Stimulated activated CD4-positive, alpha-beta T cell treated with anti-CD3 and anti-CD28 coated beads, TNF-alpha, amount 100 ng/mL, for 24 hours (primary cell): ENCODE measurements around the gene FAM3D.
"Not testable (repeated sequence)": the region's sequence is repeated elsewhere in the genome, so short reads cannot be mapped to it uniquely, and the experiment has no call there.

Source experiments
- DNase-seq, 3 experiments: peaks; one replicate each; pipeline ENCODE4 v3.0.0-alpha.2; 2020; ENCODE audit warnings: low read depth in 3 of 3

Gene FAM3D, protein sequence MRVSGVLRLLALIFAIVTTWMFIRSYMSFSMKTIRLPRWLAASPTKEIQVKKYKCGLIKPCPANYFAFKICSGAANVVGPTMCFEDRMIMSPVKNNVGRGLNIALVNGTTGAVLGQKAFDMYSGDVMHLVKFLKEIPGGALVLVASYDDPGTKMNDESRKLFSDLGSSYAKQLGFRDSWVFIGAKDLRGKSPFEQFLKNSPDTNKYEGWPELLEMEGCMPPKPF

GRCh38 chr3:58666683-58667082 lies at the start of gene FAM3D:
FAM3D (minus strand) TSS chr3:58666774; CDS start chr3:58655563, 11,211 bp downstream.
- DNase-seq: no peak

DNA sequence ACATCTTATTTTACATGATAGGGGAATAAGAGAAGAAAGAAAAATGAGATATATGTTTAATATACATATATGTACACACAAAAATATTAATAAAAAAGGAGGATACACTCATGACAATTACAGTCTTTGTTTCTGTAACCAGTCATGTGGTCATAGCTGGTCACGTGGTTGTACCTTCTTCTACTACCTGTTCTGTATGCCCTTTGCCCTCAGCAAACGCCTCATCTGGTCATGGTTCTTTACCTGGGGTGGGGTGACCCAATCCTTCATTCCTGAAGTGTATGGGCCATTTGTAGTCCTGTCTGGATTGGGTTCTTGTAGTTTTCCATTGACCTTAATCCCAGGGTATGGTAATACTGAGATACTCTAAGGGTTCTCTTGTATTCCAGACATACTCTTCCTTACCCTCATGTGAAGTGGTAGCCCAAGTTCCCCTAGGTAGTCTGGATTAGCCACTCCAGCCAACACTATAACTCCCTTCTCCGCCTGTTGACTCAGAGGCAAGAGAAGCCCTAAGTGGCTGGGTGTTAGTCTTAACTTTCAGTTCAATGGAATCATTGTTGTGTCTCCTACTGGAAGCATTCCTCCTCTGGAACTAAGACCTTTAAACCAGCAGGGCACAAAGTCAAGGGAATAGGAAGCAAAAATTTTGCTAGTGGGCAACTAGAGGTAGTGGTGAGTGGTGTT lies 47.3 kb upstream of the FAM3D start:
- DNase-seq: no peak

GRCh38 chr3:58711871-58712270 lies 45.3 kb upstream of the FAM3D start:
- no peak for DNase-seq

DNA sequence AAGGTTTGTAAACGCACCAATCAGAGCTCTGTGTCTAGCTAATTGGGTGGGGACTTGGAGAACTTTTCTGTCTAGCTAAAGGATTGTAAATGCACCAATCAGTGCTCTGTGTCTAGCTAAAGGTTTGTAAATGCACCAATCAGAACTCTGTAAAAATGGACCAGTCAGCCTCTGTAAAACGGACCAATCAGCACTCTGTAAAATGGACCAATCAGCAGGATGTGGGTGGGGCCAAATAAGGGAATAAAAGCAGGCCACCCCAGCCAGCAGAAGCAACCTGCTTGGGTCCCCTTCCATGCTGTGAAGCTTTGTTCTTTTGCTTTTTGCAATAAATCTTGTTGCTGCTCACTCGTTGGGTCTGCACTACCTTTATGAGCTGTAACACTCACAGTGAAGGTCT lies 42.4 kb upstream of the FAM3D start:
- not testable (repeated sequence) for DNase-seq

DNA sequence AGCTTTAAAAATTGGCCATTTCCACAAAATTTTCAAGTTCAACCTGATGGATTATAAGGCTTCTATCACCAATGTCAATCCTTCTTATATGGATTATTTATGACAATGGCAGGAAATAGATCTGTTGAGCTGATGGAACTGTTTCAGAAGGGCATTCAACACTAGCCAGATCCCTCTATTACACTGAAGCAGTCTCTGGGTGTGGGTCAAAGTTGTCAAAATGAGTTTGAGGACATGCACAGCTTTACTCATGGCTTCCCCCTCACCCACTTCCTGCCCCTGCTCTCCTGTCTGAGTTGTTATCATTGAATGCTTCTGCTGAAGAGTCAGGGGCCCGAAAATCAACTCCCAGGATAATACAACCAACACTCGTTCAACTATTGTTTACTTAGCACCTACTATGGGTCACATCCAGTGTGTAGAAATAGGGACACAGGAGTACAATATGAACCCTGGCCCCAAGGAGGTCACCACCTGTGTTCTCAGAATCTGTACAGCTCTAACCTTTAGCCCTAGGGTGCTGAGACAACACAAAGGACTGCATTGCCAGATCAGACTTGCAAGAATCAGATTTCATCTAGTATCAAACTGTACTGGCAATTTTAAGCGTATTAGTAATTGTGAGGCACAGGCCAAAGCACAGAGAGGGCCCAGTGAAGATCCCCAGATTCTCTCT lies 41.7 kb upstream of the FAM3D start:
- DNase-seq: no peak

DNA sequence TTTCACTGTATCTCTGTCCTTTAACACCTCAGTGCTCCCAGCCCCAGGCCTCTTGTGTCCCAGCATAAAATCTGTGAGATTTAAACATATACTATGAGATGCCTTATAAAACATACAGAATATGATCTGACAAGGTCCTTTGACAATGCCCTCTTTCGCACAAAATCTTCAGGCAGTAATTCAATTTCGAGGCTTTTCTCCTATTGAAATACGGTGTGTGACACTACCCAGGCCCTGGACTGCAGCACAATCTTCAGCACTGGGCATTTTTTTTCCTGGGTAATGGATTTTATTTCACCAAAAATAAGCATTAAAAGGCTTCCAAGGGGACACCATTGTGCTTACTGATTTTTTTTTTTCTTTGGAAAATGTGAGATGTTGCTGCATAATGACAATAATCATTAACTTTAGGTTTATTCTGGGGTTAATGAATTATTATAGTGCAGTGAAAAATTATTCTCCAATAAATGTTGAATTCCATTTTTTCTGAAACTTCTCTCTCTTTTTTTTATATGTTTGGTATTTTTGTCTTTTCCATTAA lies 40.9 kb upstream of the FAM3D start:
- DNase-seq: no peak

DNA sequence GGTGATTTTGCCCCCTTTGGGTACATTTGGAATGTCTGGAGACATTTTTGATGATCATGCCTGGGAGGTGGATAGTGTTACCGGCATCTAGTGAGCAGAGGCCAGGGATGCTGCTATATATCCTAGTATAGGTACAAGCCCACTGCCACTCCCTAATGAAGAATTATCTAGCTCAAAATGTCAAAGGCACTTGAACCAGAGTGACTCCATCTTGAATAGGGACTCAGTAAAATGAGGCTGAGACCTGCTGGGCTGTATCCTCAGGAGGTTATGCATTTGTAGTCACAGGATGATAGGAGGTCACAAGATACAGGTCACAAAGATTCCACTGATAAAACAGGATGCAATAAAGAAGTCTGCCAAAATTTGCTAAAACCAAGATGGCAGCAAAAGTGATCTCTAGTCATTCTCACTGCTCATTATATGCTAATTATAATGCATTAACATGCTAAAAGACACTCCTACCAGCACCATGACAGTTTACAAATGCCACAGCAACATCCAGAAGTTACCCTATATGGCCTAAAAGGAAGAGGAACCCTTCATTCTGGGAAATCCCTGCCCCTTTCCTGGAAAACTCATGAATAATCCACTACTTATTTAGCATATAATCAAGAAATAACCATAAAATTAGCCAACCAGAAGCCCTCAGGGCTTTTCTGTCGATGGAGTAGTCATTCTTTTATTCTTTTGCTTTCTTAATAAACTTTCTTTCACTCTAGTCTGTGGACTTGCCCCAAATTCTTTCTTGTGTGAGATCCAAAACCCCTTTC lies 40.0 kb upstream of the FAM3D start:
- DNase-seq: no peak

GRCh38 chr3:58704745-58705144 lies 38.2 kb upstream of the FAM3D start:
- no peak for DNase-seq

DNA sequence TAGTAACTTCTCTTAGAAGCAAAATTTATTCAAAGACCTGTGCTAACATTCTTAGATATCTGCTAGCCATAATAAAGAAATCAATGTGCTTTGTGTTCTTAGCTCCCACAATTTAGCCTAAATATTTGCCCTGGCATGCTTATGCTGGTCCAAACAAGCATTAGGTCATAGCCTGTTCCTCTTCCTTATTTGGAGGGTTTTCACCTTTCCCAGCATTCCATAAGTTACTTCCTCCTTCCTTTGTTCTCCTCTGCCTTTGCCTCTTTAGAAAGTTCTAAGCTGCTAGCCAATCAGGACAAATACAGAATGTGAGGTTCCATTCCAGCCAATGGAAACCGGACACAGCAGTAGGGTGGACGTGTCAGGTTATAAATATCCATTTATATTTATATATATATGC lies 37.7 kb upstream of the FAM3D start:
- not testable (repeated sequence) for DNase-seq

- no peak for DNase-seq
Observed at GRCh38 chr3:58698246-58698645, 31.7 kb upstream of the FAM3D start.

GRCh38 chr3:58697561-58697960 lies 31.0 kb upstream of the FAM3D start:
- no peak for DNase-seq

DNA sequence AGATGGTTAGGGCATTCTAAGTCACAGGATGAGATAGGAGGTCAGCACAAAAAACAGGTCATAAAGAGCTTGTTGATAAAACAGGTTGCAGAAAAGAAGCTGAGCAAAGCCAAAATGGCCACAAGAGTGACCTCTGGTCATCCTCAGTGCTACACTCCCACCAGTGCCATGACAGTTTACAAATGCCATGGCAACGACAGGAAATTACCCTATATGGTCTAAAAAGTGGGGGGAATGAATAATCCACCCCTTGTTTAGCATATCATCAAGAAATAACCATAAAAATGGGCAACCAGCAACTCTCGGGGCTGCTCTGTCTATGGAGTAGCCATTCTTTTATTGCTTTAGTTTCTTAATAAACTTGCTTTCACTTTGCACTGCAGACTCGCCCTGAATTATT lies 30.2 kb upstream of the FAM3D start:
- not testable (repeated sequence) for DNase-seq

GRCh38 chr3:58696093-58696492 lies 29.5 kb upstream of the FAM3D start:
- DNase-seq: no peak

GRCh38 chr3:58695284-58695683 lies 28.7 kb upstream of the FAM3D start:
- not testable (repeated sequence) for DNase-seq

DNA sequence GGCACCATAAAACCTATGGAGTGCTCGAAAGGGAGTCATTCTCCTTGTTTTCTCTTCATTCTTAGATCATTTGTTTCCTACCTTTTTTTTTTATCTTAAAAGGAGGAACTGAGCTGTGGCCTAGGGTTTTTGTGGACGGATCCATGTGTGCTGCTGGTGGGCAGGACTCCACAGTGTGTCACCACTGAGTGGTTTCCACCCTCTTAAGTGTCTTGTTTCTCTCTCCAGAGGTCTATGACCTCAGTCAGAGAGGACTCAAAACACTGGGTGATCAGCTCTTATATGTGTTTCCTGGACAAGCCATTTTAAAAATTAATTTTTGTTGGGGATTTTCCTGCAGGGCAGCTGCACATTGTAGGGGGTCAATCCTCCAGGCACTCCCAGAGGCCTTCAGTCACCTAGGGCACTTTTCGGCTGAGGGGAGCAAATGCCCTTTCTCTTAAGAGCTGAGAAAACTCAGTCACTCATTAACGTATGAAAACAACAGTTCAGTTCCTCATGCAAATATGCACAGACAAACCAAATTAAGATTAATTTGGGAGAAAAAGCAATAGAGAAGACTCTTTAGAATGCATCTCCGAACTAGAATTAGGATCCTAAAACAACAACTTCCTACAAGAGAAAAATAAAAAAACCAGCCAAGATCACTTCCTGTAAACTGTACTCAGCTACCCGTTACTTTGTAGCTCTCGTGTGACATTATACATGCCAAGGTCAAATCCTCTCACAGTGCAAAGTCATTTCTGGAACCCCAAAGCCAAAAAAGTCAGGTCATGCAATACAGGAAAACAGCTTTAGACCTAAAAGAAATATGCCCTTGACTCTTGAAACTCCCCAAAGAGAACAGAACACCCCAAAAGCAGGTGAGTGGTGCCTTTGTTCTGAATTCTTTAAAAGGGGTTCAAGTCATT lies 27.6 kb upstream of the FAM3D start:
- DNase-seq: no peak

GRCh38 chr3:58692484-58692883 lies 25.9 kb upstream of the FAM3D start:
- no peak for DNase-seq

- no peak for DNase-seq
Observed at GRCh38 chr3:58691997-58692396, 25.4 kb upstream of the FAM3D start.

GRCh38 chr3:58690490-58690889 lies 23.9 kb upstream of the FAM3D start:
- no peak for DNase-seq

GRCh38 chr3:58688574-58688973 lies 22.0 kb upstream of the FAM3D start:
- DNase-seq: no peak

DNA sequence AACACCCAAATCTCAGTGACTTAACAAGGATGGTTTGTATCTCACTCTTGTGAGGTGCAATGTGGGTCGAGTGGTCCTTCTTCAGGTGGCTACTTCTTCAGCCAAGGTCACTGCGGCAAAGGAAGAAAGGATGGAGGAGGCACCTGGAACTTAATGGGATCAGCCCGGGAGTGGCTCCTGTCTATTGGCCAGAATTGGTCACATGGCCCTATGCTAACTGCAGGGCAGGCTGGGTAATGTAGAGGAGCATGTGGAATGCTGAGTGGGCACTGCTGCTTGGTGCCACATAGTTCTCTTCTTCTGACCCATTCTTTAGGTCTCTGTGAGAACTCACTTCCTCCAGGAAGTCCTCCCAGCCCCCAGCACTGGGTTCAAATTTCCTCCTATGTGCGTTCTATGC lies 20.3 kb upstream of the FAM3D start:
- DNase-seq: no peak

DNA sequence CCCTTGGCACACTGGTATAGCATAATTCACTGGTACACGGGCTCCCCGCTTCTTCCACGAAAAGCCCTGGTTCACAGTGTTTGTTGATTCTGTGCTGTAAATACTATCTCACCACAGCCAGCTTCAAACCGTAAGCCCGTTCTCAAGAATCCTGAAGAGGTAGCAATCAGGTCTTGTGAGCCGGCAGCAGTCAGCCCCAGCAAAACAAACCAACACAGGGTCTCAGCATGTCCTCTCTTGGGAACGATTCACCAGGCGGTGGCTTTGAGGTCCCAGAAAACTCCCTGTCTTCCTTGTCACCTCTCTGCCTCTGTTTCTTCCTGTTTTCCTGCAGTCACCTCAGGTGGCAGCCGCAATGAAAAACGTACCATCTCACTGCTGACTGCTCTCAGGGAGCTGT lies 19.1 kb upstream of the FAM3D start:
- no peak for DNase-seq
